DMS79 treated with DMSO at 0.1 percent for 48 hours (cell line): Measurements from ENCODE around the gene ADGRD1.

Source experiments
- DNase-seq: peaks from one replicate; lab custom pipeline; 2025; lab: John Stamatoyannopoulos, UW

ADGRD1 gene

GRCh38 chr12:131091976-131092691, 138.4 kb downstream of the ADGRD1 start:
- no peak for DNase-seq

GRCh38 chr12:131092901-131093603, 139.3 kb downstream of the ADGRD1 start:
- DNase-seq = no peak

- no peak for DNase-seq
Observed at GRCh38 chr12:131093604-131093955, 139.9 kb downstream of the ADGRD1 start.

GRCh38 chr12:131093971-131094830, 140.5 kb downstream of the ADGRD1 start:
- no peak for DNase-seq

- no peak for DNase-seq
Observed at GRCh38 chr12:131094831-131095805, 141.4 kb downstream of the ADGRD1 start.

- no peak for DNase-seq
Observed at GRCh38 chr12:131095826-131096680, 142.3 kb downstream of the ADGRD1 start.

- no peak for DNase-seq
Observed at GRCh38 chr12:131096681-131097181, 143.0 kb downstream of the ADGRD1 start.

GRCh38 chr12:131097202-131098177, 143.8 kb downstream of the ADGRD1 start:
- DNase-seq = no peak

- DNase-seq = no peak
Observed at GRCh38 chr12:131098178-131098981, 144.7 kb downstream of the ADGRD1 start.

GRCh38 chr12:131100031-131100674, 146.4 kb downstream of the ADGRD1 start:
- DNase-seq = no peak

GRCh38 chr12:131101006-131101405, 147.3 kb downstream of the ADGRD1 start:
- no peak for DNase-seq

GRCh38 chr12:131101703-131102492, 148.2 kb downstream of the ADGRD1 start:
- DNase-seq = peak; percentile 50

- no peak for DNase-seq
Observed at GRCh38 chr12:131102493-131102931, 148.8 kb downstream of the ADGRD1 start.

- no peak for DNase-seq
Observed at GRCh38 chr12:131102991-131103668, 149.4 kb downstream of the ADGRD1 start.

GRCh38 chr12:131103669-131104462, 150.2 kb downstream of the ADGRD1 start:
- DNase-seq = no peak
